GM12891 (cell line): Measurements from ENCODE around the gene GSG1.

ENCODE experiments used
- POLR2A ChIP-seq: IDR thresholded peaks from 2 replicates; pipeline ENCODE4 v1.6.1; 2011; ENCODE audit warnings: low read depth, low read length, control low read depth
- POLR2AphosphoS5 ChIP-seq: IDR thresholded peaks from 2 replicates; pipeline ENCODE4 v1.6.1; 2011; ENCODE audit warnings: low read depth, low read length, control low read depth
- SPI1 ChIP-seq: IDR thresholded peaks from 2 replicates; pipeline ENCODE4 v1.6.1; 2011; ENCODE audit warnings: low read depth, low read length, control low read depth

DNA sequence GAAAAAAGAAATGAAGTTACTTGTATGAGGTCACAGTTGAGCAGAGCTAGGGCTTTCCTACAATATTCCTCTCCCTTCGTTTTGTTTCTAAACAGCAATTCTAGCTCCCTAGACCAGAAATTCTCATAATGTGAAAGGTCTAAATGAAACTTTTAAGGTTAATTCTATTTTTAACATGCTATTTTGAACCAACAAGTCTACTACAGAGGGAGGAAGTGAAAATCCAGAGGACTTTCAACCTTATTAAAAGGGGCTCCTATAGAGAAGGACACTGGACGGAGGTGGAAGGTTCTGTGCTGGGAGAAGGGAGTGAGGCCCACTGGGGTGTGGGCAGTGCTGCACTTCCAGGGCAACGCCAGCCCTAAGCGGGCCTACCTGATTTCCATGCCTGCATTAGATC lies 13.4 kb downstream of the GSG1 start:
- TF ChIP-seq POLR2A (no peak), POLR2AphosphoS5 (no peak), SPI1 (peak; percentile 91)
